Measurements from ENCODE around the gene TMED1.
A peak's percentile ranks its signal among the peaks of the same experiment; 100 is the strongest.

The TMED1 gene

DNA sequence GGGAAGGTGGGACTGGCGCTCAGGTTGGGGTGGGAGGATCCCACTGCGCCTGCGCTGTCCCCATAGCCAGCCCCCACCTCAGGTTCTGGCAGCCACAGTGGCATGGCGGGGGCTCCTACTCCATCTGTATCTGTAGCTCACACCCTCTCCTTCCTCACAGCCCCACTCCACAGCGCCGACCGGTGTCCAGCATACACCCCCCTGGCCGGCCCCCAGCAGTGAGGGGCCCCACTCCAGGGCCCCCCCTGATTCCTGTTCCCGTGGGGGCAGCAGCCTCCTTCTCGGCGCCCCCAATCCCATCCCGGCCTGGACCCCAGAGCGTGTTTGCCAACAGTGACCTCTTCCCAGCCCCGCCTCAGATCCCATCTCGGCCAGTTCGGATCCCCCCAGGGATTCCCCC, 6.0 kb downstream of the TMED1 start:
- TF ChIP-seq, protein P1, sequence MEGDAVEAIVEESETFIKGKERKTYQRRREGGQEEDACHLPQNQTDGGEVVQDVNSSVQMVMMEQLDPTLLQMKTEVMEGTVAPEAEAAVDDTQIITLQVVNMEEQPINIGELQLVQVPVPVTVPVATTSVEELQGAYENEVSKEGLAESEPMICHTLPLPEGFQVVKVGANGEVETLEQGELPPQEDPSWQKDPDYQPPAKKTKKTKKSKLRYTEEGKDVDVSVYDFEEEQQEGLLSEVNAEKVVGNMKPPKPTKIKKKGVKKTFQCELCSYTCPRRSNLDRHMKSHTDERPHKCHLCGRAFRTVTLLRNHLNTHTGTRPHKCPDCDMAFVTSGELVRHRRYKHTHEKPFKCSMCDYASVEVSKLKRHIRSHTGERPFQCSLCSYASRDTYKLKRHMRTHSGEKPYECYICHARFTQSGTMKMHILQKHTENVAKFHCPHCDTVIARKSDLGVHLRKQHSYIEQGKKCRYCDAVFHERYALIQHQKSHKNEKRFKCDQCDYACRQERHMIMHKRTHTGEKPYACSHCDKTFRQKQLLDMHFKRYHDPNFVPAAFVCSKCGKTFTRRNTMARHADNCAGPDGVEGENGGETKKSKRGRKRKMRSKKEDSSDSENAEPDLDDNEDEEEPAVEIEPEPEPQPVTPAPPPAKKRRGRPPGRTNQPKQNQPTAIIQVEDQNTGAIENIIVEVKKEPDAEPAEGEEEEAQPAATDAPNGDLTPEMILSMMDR (IDR thresholded peaks at IDR 0.05; ENCODE audit: insufficient read depth, low read depth, low read length, missing control alignments), result no peak
- DNase-seq (ENCODE audit: low read depth), result no peak
- H3K4me3 ChIP-seq (ENCODE audit: low read length), result no peak overlapping the region

DNA sequence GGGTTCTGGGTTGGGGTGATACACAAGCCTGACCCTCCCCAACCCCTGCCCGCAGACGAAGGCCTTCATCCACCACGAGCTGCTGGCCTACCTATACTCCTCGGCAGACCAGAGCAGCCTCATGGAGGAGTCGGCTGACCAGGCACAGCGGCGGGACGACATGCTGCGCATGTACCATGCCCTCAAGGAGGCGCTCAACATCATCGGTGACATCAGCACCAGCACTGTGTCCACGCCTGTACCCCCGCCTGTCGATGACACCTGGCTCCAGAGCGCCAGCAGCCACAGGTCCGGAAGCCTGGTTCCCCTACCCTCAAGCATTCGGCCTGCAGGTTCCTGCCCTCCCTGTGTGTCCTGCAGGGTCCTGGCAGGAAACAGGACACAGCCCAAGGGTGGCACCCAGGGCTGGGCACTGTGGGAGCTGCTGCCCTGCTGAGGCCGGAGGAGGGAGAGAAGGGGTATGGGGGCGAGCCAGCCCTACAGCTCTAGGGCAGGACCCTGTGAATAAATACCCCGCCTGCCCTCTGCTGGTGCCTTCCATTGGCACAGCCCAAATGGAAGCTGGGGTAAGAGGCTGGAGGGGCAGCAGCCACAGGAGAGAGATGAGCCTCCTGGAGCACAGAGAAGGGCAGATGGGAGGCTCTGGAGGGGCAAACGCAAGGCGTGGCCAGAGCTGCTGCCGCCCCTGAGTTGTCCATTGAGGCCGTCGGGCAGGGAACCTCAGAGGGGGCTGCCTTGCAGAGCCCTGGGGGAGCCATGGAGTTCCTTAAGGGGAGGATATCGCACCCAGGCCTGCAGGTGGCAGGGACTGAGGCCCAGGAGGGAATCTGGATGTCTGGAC, 6.8 kb downstream of the TMED1 start:
- H3K4me3 ChIP-seq (ENCODE audit: low read length), result no peak overlapping the region
- DNase-seq (ENCODE audit: low read depth), result no peak
- TF ChIP-seq, protein P1 (IDR thresholded peaks at IDR 0.05; ENCODE audit: insufficient read depth, low read depth, low read length, missing control alignments), result no peak

DNA sequence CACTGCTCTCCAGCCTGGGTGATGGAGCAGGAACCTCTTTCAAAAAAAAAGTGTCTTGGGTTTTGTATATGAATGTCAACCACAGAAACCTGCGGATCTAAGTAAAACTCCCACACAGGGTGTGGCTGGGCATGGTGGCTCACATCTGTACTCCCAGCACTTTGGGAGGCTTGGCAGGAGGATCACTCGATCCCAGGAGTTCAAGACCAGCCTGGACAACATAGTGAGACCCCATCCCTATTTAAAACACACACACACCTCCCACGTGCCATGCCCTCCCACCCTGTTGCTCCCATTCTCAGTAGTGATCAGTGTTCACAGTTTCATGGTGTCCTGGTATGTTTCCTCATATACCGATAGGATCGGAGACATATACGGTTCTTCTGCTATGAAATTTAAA, 9.2 kb downstream of the TMED1 start:
- DNase-seq (ENCODE audit: low read depth), result no peak
- TF ChIP-seq, protein P1 (IDR thresholded peaks at IDR 0.05; ENCODE audit: insufficient read depth, low read depth, low read length, missing control alignments), result no peak
- H3K4me3 ChIP-seq (ENCODE audit: low read length), result no peak overlapping the region

DNA sequence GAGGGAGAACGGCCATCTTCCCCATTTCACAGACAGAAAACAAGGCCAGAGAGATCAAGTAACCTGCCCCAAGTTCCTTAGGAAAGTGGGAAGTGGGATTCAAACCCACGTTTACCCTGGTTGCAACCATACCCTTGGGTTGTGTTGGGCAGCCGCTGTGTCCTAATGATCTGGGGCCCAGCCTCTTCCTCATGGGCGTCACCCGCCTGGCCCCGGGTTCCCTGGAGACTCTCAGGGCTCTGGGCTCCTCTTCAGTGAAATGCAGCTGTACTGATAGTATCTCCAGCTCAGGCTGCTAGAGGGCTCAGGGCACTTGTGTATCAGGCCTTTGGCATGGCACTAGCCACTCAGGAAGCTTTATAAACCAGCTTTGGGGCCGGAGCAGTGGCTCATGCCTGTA, 9.8 kb downstream of the TMED1 start:
- no peak overlapping the region for H3K4me3 ChIP-seq (ENCODE audit: low read length)
- no peak for DNase-seq (ENCODE audit: low read depth)
- TF ChIP-seq, protein P1 (IDR thresholded peaks at IDR 0.05; ENCODE audit: insufficient read depth, low read depth, low read length, missing control alignments), result no peak

DNA sequence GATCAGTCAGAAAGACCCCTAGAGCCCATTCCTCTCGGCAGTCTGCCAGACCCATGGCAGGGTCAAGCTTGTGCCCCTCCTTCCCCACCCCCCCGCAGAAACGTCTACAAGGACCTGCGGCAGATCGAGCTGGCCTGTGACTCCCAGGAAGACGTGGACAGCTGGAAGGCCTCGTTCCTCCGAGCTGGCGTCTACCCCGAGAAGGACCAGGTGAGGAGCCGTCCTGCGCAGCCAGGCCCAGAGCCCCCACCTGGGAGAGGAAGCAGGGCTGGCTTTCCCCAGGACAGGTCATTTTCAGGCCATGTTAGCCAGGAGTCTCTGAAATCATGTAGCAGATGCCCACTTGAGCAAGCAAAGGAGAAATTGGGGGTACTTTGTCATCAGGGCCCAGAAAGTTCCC, 12.3 kb downstream of the TMED1 start:
- no peak for DNase-seq (ENCODE audit: low read depth)
- no peak overlapping the region for H3K4me3 ChIP-seq (ENCODE audit: low read length)
- TF ChIP-seq, protein P1 (IDR thresholded peaks at IDR 0.05; ENCODE audit: insufficient read depth, low read depth, low read length, missing control alignments), result no peak

DNA sequence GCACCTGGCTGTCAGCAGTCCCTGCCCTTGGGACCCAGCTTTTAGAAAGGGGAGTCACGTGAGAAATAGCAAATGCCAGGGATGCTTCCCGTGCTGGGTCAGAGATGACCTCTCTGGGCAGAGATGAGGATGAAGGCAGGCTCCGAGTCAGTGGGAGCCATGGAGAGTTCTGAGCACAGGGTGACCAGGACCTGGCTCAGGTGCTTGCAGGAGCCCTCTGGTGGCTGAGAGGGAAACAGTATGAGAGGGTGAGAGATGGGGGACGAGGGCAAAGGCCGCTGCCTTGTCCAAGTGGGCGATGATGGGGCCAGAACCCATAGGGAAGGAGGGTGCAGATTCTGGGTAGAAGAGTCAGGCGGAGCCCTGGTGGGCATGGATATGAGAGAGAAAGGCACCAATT, 15.8 kb downstream of the TMED1 start:
- no peak overlapping the region for H3K4me3 ChIP-seq (ENCODE audit: low read length)
- no peak for DNase-seq (ENCODE audit: low read depth)
- TF ChIP-seq, protein P1 (IDR thresholded peaks at IDR 0.05; ENCODE audit: insufficient read depth, low read depth, low read length, missing control alignments), result peak; percentile 27
